Muscle layer of duodenum (tissue), 2 donors: ENCODE measurements around the gene WDR90.

Source experiments
- H3K27ac ChIP-seq: one replicate; pipeline ENCODE4 v1.7.0; 2013; ENCODE audit warnings: mild to moderate bottlenecking, low read length
- H3K27me3 ChIP-seq: one replicate; pipeline ENCODE4 v1.7.0; 2013; ENCODE audit warnings: low read depth, mild to moderate bottlenecking, control low read depth, low read length
- H3K36me3 ChIP-seq, 2 donors: one replicate each; pipeline ENCODE4 v1.7.0; 2013; ENCODE audit warnings: low read length in 2 of 2, control low read depth in 1 of 2, mild to moderate bottlenecking in 1 of 2; ENCODE audit not compliant: insufficient read depth in 2 of 2, control insufficient read depth in 1 of 2
- H3K4me1 ChIP-seq, 2 donors: one replicate each; pipeline ENCODE4 v1.7.0; 2013; ENCODE audit warnings: low read length in 2 of 2, mild to moderate bottlenecking in 2 of 2, control low read depth in 1 of 2, moderate library complexity in 1 of 2; ENCODE audit not compliant: insufficient read depth in 2 of 2, control insufficient read depth in 1 of 2
- H3K4me3 ChIP-seq, 2 donors: one replicate each; pipeline ENCODE4 v1.7.0; 2013; ENCODE audit warnings: low read length in 2 of 2, low read depth in 1 of 2, mild to moderate bottlenecking in 1 of 2
- H3K9me3 ChIP-seq, 2 donors: one replicate each; pipeline ENCODE4 v1.7.0; 2013; ENCODE audit warnings: low read length in 2 of 2, control low read depth in 1 of 2, mild to moderate bottlenecking in 1 of 2; ENCODE audit not compliant: control insufficient read depth in 1 of 2
- donor health status: healthy.

Gene WDR90

GRCh38 chr16:627454-628239 is 21.5 kb upstream of the WDR90 start:
- no peak overlapping the region for H3K27ac ChIP-seq
- H3K4me1 ChIP-seq = peaks cover 0 to 19% of the 10 kb centered on the region in 2 donors
- H3K9me3 ChIP-seq = no peaks in the 10 kb centered on the region
- no peak overlapping the region for H3K4me3 ChIP-seq
- H3K36me3 ChIP-seq = peaks cover 0 to 32% of the 10 kb centered on the region in 2 donors
- H3K27me3 ChIP-seq = no peaks in the 10 kb centered on the region

- Histone ChIP-seq H3K27ac (no peak overlapping the region), H3K4me1 (peaks cover 0 to 19% of the 10 kb centered on the region in 2 donors), H3K9me3 (no peaks in the 10 kb centered on the region), H3K36me3 (peaks cover 0 to 41% of the 10 kb centered on the region in 2 donors), H3K27me3 (no peaks in the 10 kb centered on the region), H3K4me3 (no peak overlapping the region)
Observed at GRCh38 chr16:628321-629061, 20.7 kb upstream of the WDR90 start.

GRCh38 chr16:629185-629832 is 19.9 kb upstream of the WDR90 start:
- H3K27ac ChIP-seq = no peak overlapping the region

GRCh38 chr16:629833-630248 is 19.3 kb upstream of the WDR90 start:
- no peaks in the 10 kb centered on the region for H3K27me3 ChIP-seq
- H3K36me3 ChIP-seq = peaks cover 0 to 48% of the 10 kb centered on the region in 2 donors
- H3K4me3 ChIP-seq = no peak overlapping the region
- H3K27ac ChIP-seq = no peak overlapping the region
- no peaks in the 10 kb centered on the region for H3K9me3 ChIP-seq
- H3K4me1 ChIP-seq = peaks cover 0 to 26% of the 10 kb centered on the region in 2 donors

More at GRCh38 chr16:629185-629832, 19.9 kb upstream of the WDR90 start:
- no peak overlapping the region for H3K4me3 ChIP-seq
- no peaks in the 10 kb centered on the region for H3K9me3 ChIP-seq
- no peaks in the 10 kb centered on the region for H3K27me3 ChIP-seq
- peaks cover 0 to 21% of the 10 kb centered on the region in 2 donors for H3K4me1 ChIP-seq
- peaks cover 0 to 48% of the 10 kb centered on the region in 2 donors for H3K36me3 ChIP-seq

GRCh38 chr16:630249-630814 is 18.8 kb upstream of the WDR90 start:
- H3K4me1 ChIP-seq = peaks cover 0 to 31% of the 10 kb centered on the region in 2 donors
- no peak overlapping the region for H3K27ac ChIP-seq
- peaks cover 0 to 47% of the 10 kb centered on the region in 2 donors for H3K36me3 ChIP-seq
- H3K4me3 ChIP-seq = no peak overlapping the region
- H3K9me3 ChIP-seq = no peaks in the 10 kb centered on the region
- no peaks in the 10 kb centered on the region for H3K27me3 ChIP-seq

DNA sequence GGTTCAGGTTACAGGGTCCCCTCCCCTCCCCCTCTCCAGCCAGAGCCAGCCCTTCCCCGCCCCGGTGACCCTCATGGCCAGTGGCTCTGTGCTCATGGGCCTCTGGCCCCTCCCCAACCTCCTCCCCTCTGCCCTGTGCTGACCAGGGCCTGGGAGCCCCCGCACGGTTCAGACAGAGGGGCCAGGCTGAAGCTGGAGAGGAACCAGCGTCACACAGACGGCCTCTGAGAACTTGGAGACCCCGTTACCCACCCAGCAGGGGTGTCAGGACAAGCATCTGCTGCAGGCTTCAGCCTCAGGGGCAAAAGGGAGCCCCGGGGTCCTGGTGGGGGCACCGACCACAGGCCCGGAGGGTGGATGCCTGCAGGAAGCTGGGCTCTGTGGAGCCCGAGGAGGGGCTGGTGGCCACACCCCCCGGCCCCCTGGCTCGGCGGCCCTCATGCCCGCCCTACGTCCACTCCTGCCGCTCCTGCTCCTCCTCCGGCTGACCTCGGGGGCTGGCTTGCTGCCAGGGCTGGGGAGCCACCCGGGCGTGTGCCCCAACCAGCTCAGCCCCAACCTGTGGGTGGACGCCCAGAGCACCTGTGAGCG is 18.3 kb upstream of the WDR90 start, which contains the start of gene WFIKKN1:
Gene WFIKKN1 (plus strand): TSS at position 171 of the 591 bp plus-strand sequence. CDS start 269 bp downstream, at position 440.
- H3K9me3 ChIP-seq = no peaks in the 10 kb centered on the region
- H3K4me1 ChIP-seq = peaks cover 0 to 37% of the 10 kb centered on the region in 2 donors
- H3K27me3 ChIP-seq = no peaks in the 10 kb centered on the region
- peaks cover 0 to 41% of the 10 kb centered on the region in 2 donors for H3K36me3 ChIP-seq
- H3K4me3 ChIP-seq = no peak within 1 kb of the TSS
- no peak within 1 kb of the TSS for H3K27ac ChIP-seq

DNA sequence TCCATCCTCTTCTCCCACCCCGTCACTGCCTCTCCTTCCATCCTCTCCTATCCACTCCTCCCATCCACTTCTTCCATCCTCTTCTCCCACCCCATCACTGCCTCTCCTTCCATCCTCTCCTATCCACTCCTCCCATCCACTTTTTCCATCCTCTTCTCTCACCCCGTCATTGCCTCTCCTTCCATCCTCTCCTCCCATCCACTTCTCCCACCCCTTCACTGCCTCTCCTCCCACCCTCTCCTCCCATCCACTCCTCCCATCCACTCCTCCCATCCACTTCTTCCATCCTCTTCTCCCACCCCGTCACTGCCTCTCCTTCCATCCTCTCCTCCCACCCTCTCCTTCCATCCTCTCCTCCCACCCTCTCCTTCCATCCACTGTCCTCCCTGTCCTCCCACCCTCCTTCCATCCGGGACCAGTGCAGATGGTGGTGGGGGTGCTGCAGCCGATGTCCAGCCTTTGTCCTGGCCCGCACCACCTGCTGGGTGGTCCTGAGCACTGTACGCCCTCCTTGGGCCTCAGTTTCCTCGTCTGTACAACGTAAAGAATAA is 17.3 kb upstream of the WDR90 start:
- peaks cover 0 to 33% of the 10 kb centered on the region in 2 donors for H3K36me3 ChIP-seq
- no peaks in the 10 kb centered on the region for H3K9me3 ChIP-seq
- no peak overlapping the region for H3K4me3 ChIP-seq
- no peaks in the 10 kb centered on the region for H3K27me3 ChIP-seq
- H3K27ac ChIP-seq = no peak overlapping the region
- H3K4me1 ChIP-seq = peaks cover 0 to 37% of the 10 kb centered on the region in 2 donors

GRCh38 chr16:632486-633335 is 16.5 kb upstream of the WDR90 start:
- Histone ChIP-seq H3K9me3 (no peaks in the 10 kb centered on the region), H3K4me1 (peaks cover 0 to 43% of the 10 kb centered on the region in 2 donors), H3K27me3 (no peaks in the 10 kb centered on the region), H3K4me3 (no peak overlapping the region), H3K27ac (no peak overlapping the region), H3K36me3 (peaks cover 0 to 27% of the 10 kb centered on the region in 2 donors)

DNA sequence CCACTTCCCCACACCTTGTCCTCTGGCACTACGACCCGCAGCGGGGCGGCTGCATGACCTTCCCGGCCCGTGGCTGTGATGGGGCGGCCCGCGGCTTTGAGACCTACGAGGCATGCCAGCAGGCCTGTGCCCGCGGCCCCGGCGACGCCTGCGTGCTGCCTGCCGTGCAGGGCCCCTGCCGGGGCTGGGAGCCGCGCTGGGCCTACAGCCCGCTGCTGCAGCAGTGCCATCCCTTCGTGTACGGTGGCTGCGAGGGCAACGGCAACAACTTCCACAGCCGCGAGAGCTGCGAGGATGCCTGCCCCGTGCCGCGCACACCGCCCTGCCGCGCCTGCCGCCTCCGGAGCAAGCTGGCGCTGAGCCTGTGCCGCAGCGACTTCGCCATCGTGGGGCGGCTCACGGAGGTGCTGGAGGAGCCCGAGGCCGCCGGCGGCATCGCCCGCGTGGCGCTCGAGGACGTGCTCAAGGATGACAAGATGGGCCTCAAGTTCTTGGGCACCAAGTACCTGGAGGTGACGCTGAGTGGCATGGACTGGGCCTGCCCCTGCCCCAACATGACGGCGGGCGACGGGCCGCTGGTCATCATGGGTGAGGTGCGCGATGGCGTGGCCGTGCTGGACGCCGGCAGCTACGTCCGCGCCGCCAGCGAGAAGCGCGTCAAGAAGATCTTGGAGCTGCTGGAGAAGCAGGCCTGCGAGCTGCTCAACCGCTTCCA is 15.7 kb upstream of the WDR90 start:
- Histone ChIP-seq H3K27me3 (no peaks in the 10 kb centered on the region), H3K27ac (no peak overlapping the region), H3K36me3 (peaks cover 0 to 20% of the 10 kb centered on the region in 2 donors), H3K4me3 (no peak overlapping the region), H3K4me1 (peaks cover 0 to 48% of the 10 kb centered on the region in 2 donors), H3K9me3 (no peaks in the 10 kb centered on the region)
